HEK293 (cell line): ENCODE results near the gene NUMB.

ENCODE experiments used
- REST ChIP-seq: fragments of 450-650 bp; formaldehyde crosslinking; IDR thresholded peaks from 2 replicates; pipeline ENCODE4 v1.5.1; 2016; ENCODE audit warnings: missing biosample characterization, missing genetic modification characterization
- YY1 ChIP-seq: fragments of 450-650 bp; formaldehyde crosslinking; IDR thresholded peaks from 2 replicates; pipeline ENCODE4 v1.5.1; 2018; ENCODE audit warnings: missing biosample characterization, missing genetic modification characterization
- ZBTB26 ChIP-seq: fragments of 450-650 bp; formaldehyde crosslinking; optimal IDR thresholded peaks from 2 replicates; pipeline ENCODE3; 2016; ENCODE audit warnings: missing biosample characterization, mild to moderate bottlenecking, missing genetic modification characterization
- ZNF223 ChIP-seq: fragments of 450-650 bp; formaldehyde crosslinking; IDR thresholded peaks from 2 replicates; pipeline ENCODE4 v1.5.1; 2016; ENCODE audit warnings: missing biosample characterization, missing genetic modification characterization
- ZNF280C ChIP-seq: fragments of 450-650 bp; formaldehyde crosslinking; IDR thresholded peaks from 2 replicates; pipeline ENCODE4 v1.5.1; 2016; ENCODE audit warnings: missing biosample characterization, missing genetic modification characterization
- ZNF623 ChIP-seq: fragments of 450-650 bp; formaldehyde crosslinking; IDR thresholded peaks from 2 replicates; pipeline ENCODE4 v1.5.1; 2016; ENCODE audit warnings: missing biosample characterization, missing genetic modification characterization
- ZNF660 ChIP-seq: fragments of 450-650 bp; IDR thresholded peaks from 2 replicates; pipeline ENCODE4 v1.5.1; 2018; ENCODE audit warnings: missing biosample characterization, mild to moderate bottlenecking, missing genetic modification characterization
- TF ChIP-seq, protein P1 (sequence below): fragments of 450-650 bp; formaldehyde crosslinking; IDR thresholded peaks from 2 replicates; pipeline ENCODE4 v1.5.1; 2016; ENCODE audit warnings: missing biosample characterization, missing genetic modification characterization
- TF ChIP-seq, protein P2 (sequence below): fragments of 450-650 bp; formaldehyde crosslinking; IDR thresholded peaks from 2 replicates; pipeline ENCODE4 v1.5.1; 2016; ENCODE audit warnings: missing biosample characterization, missing genetic modification characterization
- TF ChIP-seq, protein P3 (sequence below): fragments of 450-650 bp; formaldehyde crosslinking; IDR thresholded peaks from 2 replicates; pipeline ENCODE4 v1.5.1; 2016; ENCODE audit warnings: missing biosample characterization, missing genetic modification characterization

GRCh38 chr14:73359445-73359844, 98.9 kb downstream of the NUMB start:
- TF ChIP-seq ZBTB26: no peak
- TF ChIP-seq, protein P1, sequence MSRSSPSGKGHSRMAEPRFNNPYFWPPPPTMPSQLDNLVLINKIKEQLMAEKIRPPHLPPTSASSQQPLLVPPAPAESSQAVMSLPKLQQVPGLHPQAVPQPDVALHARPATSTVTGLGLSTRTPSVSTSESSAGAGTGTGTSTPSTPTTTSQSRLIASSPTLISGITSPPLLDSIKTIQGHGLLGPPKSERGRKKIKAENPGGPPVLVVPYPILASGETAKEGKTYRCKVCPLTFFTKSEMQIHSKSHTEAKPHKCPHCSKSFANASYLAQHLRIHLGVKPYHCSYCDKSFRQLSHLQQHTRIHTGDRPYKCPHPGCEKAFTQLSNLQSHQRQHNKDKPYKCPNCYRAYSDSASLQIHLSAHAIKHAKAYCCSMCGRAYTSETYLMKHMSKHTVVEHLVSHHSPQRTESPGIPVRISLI (tag by site-specific recombination): no peak
- TF ChIP-seq, protein P2, sequence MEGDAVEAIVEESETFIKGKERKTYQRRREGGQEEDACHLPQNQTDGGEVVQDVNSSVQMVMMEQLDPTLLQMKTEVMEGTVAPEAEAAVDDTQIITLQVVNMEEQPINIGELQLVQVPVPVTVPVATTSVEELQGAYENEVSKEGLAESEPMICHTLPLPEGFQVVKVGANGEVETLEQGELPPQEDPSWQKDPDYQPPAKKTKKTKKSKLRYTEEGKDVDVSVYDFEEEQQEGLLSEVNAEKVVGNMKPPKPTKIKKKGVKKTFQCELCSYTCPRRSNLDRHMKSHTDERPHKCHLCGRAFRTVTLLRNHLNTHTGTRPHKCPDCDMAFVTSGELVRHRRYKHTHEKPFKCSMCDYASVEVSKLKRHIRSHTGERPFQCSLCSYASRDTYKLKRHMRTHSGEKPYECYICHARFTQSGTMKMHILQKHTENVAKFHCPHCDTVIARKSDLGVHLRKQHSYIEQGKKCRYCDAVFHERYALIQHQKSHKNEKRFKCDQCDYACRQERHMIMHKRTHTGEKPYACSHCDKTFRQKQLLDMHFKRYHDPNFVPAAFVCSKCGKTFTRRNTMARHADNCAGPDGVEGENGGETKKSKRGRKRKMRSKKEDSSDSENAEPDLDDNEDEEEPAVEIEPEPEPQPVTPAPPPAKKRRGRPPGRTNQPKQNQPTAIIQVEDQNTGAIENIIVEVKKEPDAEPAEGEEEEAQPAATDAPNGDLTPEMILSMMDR: no peak
- no peak for TF ChIP-seq ZNF660 (tag by site-specific recombination)
- no peak for TF ChIP-seq REST (tag by site-specific recombination)
- TF ChIP-seq ZNF623: no peak
- TF ChIP-seq ZNF280C (tag by site-specific recombination): no peak
- TF ChIP-seq, protein P3, sequence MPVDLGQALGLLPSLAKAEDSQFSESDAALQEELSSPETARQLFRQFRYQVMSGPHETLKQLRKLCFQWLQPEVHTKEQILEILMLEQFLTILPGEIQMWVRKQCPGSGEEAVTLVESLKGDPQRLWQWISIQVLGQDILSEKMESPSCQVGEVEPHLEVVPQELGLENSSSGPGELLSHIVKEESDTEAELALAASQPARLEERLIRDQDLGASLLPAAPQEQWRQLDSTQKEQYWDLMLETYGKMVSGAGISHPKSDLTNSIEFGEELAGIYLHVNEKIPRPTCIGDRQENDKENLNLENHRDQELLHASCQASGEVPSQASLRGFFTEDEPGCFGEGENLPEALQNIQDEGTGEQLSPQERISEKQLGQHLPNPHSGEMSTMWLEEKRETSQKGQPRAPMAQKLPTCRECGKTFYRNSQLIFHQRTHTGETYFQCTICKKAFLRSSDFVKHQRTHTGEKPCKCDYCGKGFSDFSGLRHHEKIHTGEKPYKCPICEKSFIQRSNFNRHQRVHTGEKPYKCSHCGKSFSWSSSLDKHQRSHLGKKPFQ: no peak
- TF ChIP-seq YY1 (tag by site-specific recombination): no peak
- TF ChIP-seq ZNF223 (tag by site-specific recombination): no peak
